ENCODE results near the gene PARP8. TPM values are rescaled to one million over a fixed set of nuclear protein-coding genes. Genes with fewer than 3 reads are reported as not detected.

Gene PARP8
- total and polyA plus RNA-seq, 7 experiments from 2014 or later = 45.7 to 188 (median 121) TPM

DNA sequence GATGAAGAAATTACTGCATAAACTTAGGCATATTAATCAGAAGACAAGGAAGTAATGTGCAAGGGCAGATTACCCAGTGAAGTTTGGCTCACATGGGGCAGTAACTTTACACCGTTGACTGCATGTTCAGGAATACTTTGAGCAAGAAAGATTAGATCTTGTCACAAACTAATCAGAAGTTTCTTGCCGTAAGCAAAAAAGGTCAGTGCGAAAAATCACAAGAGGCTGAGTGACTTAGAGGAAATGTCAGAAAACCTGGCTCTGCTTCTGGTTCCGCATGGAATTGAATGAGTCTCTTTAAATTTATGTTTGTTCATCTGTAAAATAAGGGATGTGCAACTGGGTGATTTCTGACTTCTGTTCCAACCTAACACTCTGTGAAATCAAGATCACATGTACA lies 64.4 kb downstream of the PARP8 start:
- CTCF ChIA-PET = interaction anchor here (1.2 kb wide), 2 partner anchors 16 to 28 kb away, joined by 3 to 5 read pairs; no protein-coding TSS in a partner anchor
- Mint-ChIP-seq H3K9me3 (no peaks in the 10 kb centered on the region), H3K36me3 (peaks cover 0 to 19% (median 5%) of the 10 kb centered on the region in 5 donors), H3K4me3 (no peak overlapping the region), H3K4me1 (peaks cover 32 to 93% (median 66%) of the 10 kb centered on the region in 7 donors), H3K27ac (peak overlapping the region in 1 of 9 donors; percentile 21), H3K27me3 (no peaks in the 10 kb centered on the region)
- Histone ChIP-seq H3K4me1 (ENCODE audit: control insufficient read depth in 2 of 2, insufficient read depth in 2 of 2, low read length in 2 of 2) (peaks cover 20 to 41% of the 10 kb centered on the region in 2 donors), H3K4me3 (ENCODE audit: low read length) (no peak overlapping the region), H3K27ac (ENCODE audit: low read depth, low read length) (no peak overlapping the region), H3K27me3 (ENCODE audit: control insufficient read depth in 2 of 2, insufficient read depth in 2 of 2, low read length in 2 of 2) (no peaks in the 10 kb centered on the region), H3K9me3 (ENCODE audit: control insufficient read depth in 2 of 3, low read length in 3 of 3) (no peaks in the 10 kb centered on the region), H3K36me3 (ENCODE audit: control insufficient read depth in 2 of 3, insufficient read depth in 3 of 3, low read length in 3 of 3) (no peaks in the 10 kb centered on the region)
- POLR2A ChIA-PET = interaction anchor here (1.5 kb wide), 1 partner anchor 13 kb away, joined by 3 read pairs; no protein-coding TSS in a partner anchor
- ATAC-seq (no peak), DNase-seq (no peak)
- intact Hi-C loops (cut with micrococcal nuclease) = no loop called here

DNA sequence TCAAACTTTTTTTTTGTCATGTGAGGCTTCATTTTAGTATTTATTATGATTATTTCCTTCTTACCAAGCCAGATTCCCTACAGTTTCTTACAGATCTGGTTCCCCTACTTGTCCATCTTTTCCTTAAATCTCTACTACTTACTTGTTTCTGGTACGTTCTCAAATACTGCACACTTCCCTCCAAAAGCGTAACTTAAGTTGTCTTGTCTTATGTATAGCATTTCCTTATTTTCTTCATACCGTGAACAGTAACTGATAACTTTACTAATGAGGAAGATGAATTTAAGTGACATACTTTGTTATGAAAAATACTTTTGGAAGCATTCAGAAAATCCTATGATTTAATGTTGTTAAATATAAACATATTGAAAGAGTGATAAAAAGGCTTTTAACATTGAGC lies 67.3 kb downstream of the PARP8 start:
- ATAC-seq (no peak), DNase-seq (no peak)
- Histone ChIP-seq H3K4me1 (ENCODE audit: control insufficient read depth in 2 of 2, insufficient read depth in 2 of 2, low read length in 2 of 2) (peaks cover 17 to 39% of the 10 kb centered on the region in 2 donors), H3K9me3 (ENCODE audit: control insufficient read depth in 2 of 3, low read length in 3 of 3) (no peaks in the 10 kb centered on the region), H3K36me3 (ENCODE audit: control insufficient read depth in 2 of 3, insufficient read depth in 3 of 3, low read length in 3 of 3) (no peaks in the 10 kb centered on the region), H3K4me3 (ENCODE audit: low read length) (no peak overlapping the region), H3K27me3 (ENCODE audit: control insufficient read depth in 2 of 2, insufficient read depth in 2 of 2, low read length in 2 of 2) (no peaks in the 10 kb centered on the region), H3K27ac (ENCODE audit: low read depth, low read length) (no peak overlapping the region)
- Mint-ChIP-seq H3K4me3 (peak overlapping the region in 2 of 10 donors; percentile 4 to 9), H3K36me3 (peaks cover 0 to 16% (median 5%) of the 10 kb centered on the region in 5 donors), H3K27ac (peak overlapping the region in 2 of 9 donors; percentile 16 to 29), H3K4me1 (peaks cover 12 to 91% (median 60%) of the 10 kb centered on the region in 7 donors), H3K9me3 (no peaks in the 10 kb centered on the region), H3K27me3 (no peaks in the 10 kb centered on the region)
- intact Hi-C loops (cut with micrococcal nuclease) = no loop called here
- ChIA-PET CTCF (interaction anchor here (1.0 kb wide), 1 partner anchor 15 kb away, joined by 3 read pairs; no protein-coding TSS in a partner anchor), POLR2A (interaction anchor here (0.6 to 1.7 kb wide), 4 partner anchors 8 to 60 kb away, joined by 3 to 5 read pairs (median 4); no protein-coding TSS in a partner anchor)

DNA sequence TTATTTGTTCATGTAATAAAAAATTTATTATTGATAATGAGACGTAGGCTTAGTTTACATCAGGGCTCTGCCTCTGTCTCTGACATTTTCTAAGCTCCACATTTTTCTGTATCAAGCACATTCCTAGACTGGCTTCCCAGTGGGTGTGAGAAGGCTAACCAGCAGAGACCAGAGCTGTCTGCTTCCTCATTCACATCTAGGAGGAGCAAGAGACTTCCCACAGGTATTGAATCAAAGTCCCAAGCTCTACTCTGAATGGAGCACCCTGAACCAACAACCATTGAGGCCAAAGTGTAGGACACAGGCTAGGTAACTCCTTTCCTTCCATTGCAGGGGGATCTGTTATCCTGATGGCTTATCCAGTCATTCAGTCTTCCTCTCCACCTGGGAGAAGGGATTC lies 72.4 kb downstream of the PARP8 start:
- DNase-seq (no peak), ATAC-seq (no peak)
- Histone ChIP-seq H3K4me3 (ENCODE audit: low read length) (no peak overlapping the region), H3K9me3 (ENCODE audit: control insufficient read depth in 2 of 3, low read length in 3 of 3) (no peaks in the 10 kb centered on the region), H3K27ac (ENCODE audit: low read depth, low read length) (no peak overlapping the region), H3K4me1 (ENCODE audit: control insufficient read depth in 2 of 2, insufficient read depth in 2 of 2, low read length in 2 of 2) (peaks cover 28 to 44% of the 10 kb centered on the region in 2 donors), H3K36me3 (ENCODE audit: control insufficient read depth in 2 of 3, insufficient read depth in 3 of 3, low read length in 3 of 3) (peaks cover 0 to 5% (median 0%) of the 10 kb centered on the region in 3 experiments), H3K27me3 (ENCODE audit: control insufficient read depth in 2 of 2, insufficient read depth in 2 of 2, low read length in 2 of 2) (no peaks in the 10 kb centered on the region)
- ChIA-PET POLR2A (interaction anchor here (0.7 to 1.5 kb wide), 5 partner anchors 9 to 28 kb away, joined by 3 to 5 read pairs (median 4); no protein-coding TSS in a partner anchor), CTCF (interaction anchor here (1.3 kb wide), 1 partner anchor 13 kb away, joined by 5 read pairs; no protein-coding TSS in a partner anchor)
- peaks cover 22 to 88% (median 71%) of the 10 kb centered on the region in 7 donors for H3K4me1 Mint-ChIP-seq
- peak overlapping the region in 5 of 9 donors; percentile 28 to 90 (median 76) for H3K27ac Mint-ChIP-seq
- H3K4me3 Mint-ChIP-seq = no peak overlapping the region
- no peaks in the 10 kb centered on the region for H3K27me3 Mint-ChIP-seq
- H3K36me3 Mint-ChIP-seq = peaks cover 4 to 17% (median 8%) of the 10 kb centered on the region in 5 donors
- intact Hi-C loops (cut with micrococcal nuclease) = no loop called here
- H3K9me3 Mint-ChIP-seq = peaks cover 0 to 4% (median 0%) of the 10 kb centered on the region in 11 donors

- Histone ChIP-seq H3K36me3 (ENCODE audit: control insufficient read depth in 2 of 3, insufficient read depth in 3 of 3, low read length in 3 of 3) (peaks cover 0 to 5% (median 0%) of the 10 kb centered on the region in 3 experiments), H3K4me3 (ENCODE audit: low read length) (no peak overlapping the region), H3K9me3 (ENCODE audit: control insufficient read depth in 2 of 3, low read length in 3 of 3) (no peaks in the 10 kb centered on the region), H3K27ac (ENCODE audit: low read depth, low read length) (no peak overlapping the region), H3K4me1 (ENCODE audit: control insufficient read depth in 2 of 2, insufficient read depth in 2 of 2, low read length in 2 of 2) (peaks cover 41 to 48% of the 10 kb centered on the region in 2 donors), H3K27me3 (ENCODE audit: control insufficient read depth in 2 of 2, insufficient read depth in 2 of 2, low read length in 2 of 2) (no peaks in the 10 kb centered on the region)
- Mint-ChIP-seq H3K36me3 (peaks cover 4 to 16% (median 8%) of the 10 kb centered on the region in 5 donors), H3K27me3 (no peaks in the 10 kb centered on the region), H3K4me3 (no peak overlapping the region), H3K27ac (peak overlapping the region in 6 of 9 donors; percentile 16 to 90 (median 56)), H3K4me1 (peaks cover 33 to 87% (median 69%) of the 10 kb centered on the region in 7 donors), H3K9me3 (peaks cover 0 to 4% (median 0%) of the 10 kb centered on the region in 11 donors)
- ATAC-seq (no peak), DNase-seq (no peak)
- intact Hi-C loops (cut with micrococcal nuclease) = no loop called here
- ChIA-PET POLR2A (no interaction called here), CTCF (interaction anchor here (0.8 to 0.9 kb wide), 2 partner anchors 11 to 52 kb away, joined by 3 to 4 read pairs; no protein-coding TSS in a partner anchor)
Observed at GRCh38 chr5:50740832-50741231, 74.4 kb downstream of the PARP8 start.

GRCh38 chr5:50744776-50745175 lies 78.3 kb downstream of the PARP8 start:
- DNase-seq = peak in 5 of 9 donors; percentile 26 to 48 (median 30)
- H3K4me1 ChIP-seq (ENCODE audit: control insufficient read depth in 2 of 2, insufficient read depth in 2 of 2, low read length in 2 of 2) = peaks cover 39% of the 10 kb centered on the region in 2 donors

GRCh38 chr5:50745221-50745910 lies 78.9 kb downstream of the PARP8 start:
- ATAC-seq = no peak
- Mint-ChIP-seq H3K4me1 (peaks cover 57 to 96% (median 87%) of the 10 kb centered on the region in 7 donors), H3K4me3 (peak overlapping the region; percentile 82 to 98 (median 88)), H3K27me3 (no peaks in the 10 kb centered on the region), H3K36me3 (peaks cover 5 to 26% (median 9%) of the 10 kb centered on the region in 5 donors), H3K27ac (peak overlapping the region in 8 of 9 donors; percentile 86 to 98 (median 92)), H3K9me3 (peaks cover 0 to 4% (median 0%) of the 10 kb centered on the region in 11 donors)
- intact Hi-C loops (cut with micrococcal nuclease) = loop anchor here in 1 of 2 donors (1.0 kb wide), 2 partner anchors 34 to 77 kb away; no protein-coding TSS in a partner anchor
- peak overlapping the region; percentile 72 for H3K27ac ChIP-seq (ENCODE audit: low read depth, low read length)
- CTCF ChIA-PET = interaction anchor here (0.7 to 2.4 kb wide), 6 partner anchors 19 to 304 kb away, joined by 3 to 7 read pairs (median 3); partner anchors contain the start of gene EMB
- H3K9me3 ChIP-seq (ENCODE audit: control insufficient read depth in 2 of 3, low read length in 3 of 3) = no peaks in the 10 kb centered on the region
- peak overlapping the region; percentile 43 for H3K4me3 ChIP-seq (ENCODE audit: low read length)
- POLR2A ChIA-PET = interaction anchor here (1.0 to 3.6 kb wide), 5 partner anchors 18 to 304 kb away, joined by 3 to 19 read pairs (median 4); partner anchors contain the start of genes EMB and PARP8
- H3K27me3 ChIP-seq (ENCODE audit: control insufficient read depth in 2 of 2, insufficient read depth in 2 of 2, low read length in 2 of 2) = no peaks in the 10 kb centered on the region
- peaks cover 45% of the 10 kb centered on the region in 2 donors for H3K4me1 ChIP-seq (ENCODE audit: control insufficient read depth in 2 of 2, insufficient read depth in 2 of 2, low read length in 2 of 2)
- H3K36me3 ChIP-seq (ENCODE audit: control insufficient read depth in 2 of 3, insufficient read depth in 3 of 3, low read length in 3 of 3) = peaks cover 0 to 1% (median 0%) of the 10 kb centered on the region in 3 experiments
- no peak for DNase-seq

More at GRCh38 chr5:50744776-50745175, 78.3 kb downstream of the PARP8 start:
- Histone ChIP-seq H3K9me3 (ENCODE audit: control insufficient read depth in 2 of 3, low read length in 3 of 3) (no peaks in the 10 kb centered on the region), H3K27ac (ENCODE audit: low read depth, low read length) (peak overlapping the region; percentile 72), H3K4me3 (ENCODE audit: low read length) (peak overlapping the region; percentile 43), H3K27me3 (ENCODE audit: control insufficient read depth in 2 of 2, insufficient read depth in 2 of 2, low read length in 2 of 2) (no peaks in the 10 kb centered on the region), H3K36me3 (ENCODE audit: control insufficient read depth in 2 of 3, insufficient read depth in 3 of 3, low read length in 3 of 3) (peaks cover 0 to 5% (median 0%) of the 10 kb centered on the region in 3 experiments)
- H3K27me3 Mint-ChIP-seq = no peaks in the 10 kb centered on the region
- POLR2A ChIA-PET = interaction anchor here (0.8 to 2.5 kb wide), 4 partner anchors 15 to 304 kb away, joined by 3 to 7 read pairs (median 3); partner anchors contain the start of gene EMB
- H3K9me3 Mint-ChIP-seq = peaks cover 0 to 8% (median 2%) of the 10 kb centered on the region in 11 donors
- H3K36me3 Mint-ChIP-seq = peaks cover 9 to 30% (median 14%) of the 10 kb centered on the region in 5 donors
- peak overlapping the region; percentile 78 to 98 (median 91) for H3K27ac Mint-ChIP-seq
- H3K4me3 Mint-ChIP-seq = peak overlapping the region; percentile 82 to 98 (median 88)
- ATAC-seq = peak; percentile 65
- CTCF ChIA-PET = interaction anchor here (0.8 to 2.4 kb wide), 5 partner anchors 18 to 303 kb away, joined by 3 to 7 read pairs (median 3); partner anchors contain the start of gene EMB
- intact Hi-C loops (cut with micrococcal nuclease) = loop anchor here (1.0 kb wide), 2 partner anchors 33 to 76 kb away; no protein-coding TSS in a partner anchor
- peaks cover 56 to 95% (median 86%) of the 10 kb centered on the region in 7 donors for H3K4me1 Mint-ChIP-seq

Measured in naive thymus-derived CD4-positive, alpha-beta T cell (primary cell).